Heart left ventricle (tissue), 16 donors: Measurements from ENCODE around the gene MYO3A. TPM values are rescaled to one million over a fixed set of nuclear protein-coding genes. Genes with fewer than 3 reads are reported as not detected.

Experiments
- ATAC-seq, 4 donors: fragments of 200-7000 bp; cut with Tn5 transposase; one replicate each; pipeline ENCODE4 v1.9.1; 2020 to 2022; ENCODE audit warnings: moderate library complexity in 4 of 4, mild to moderate bottlenecking in 3 of 4, moderate number of reproducible peaks in 1 of 4
- DNase-seq, 5 donors: peaks; one replicate each; pipeline ENCODE4 v3.0.0-alpha.2; 2020
- H3K27ac ChIP-seq, 12 donors: fragments of 200-600 bp; sonication (generic) in 4 of 12; one replicate each; pipeline versions ENCODE4 v1.5.0 to v1.8.0; 2016 to 2022; ENCODE audit warnings: mild to moderate bottlenecking in 2 of 12
- H3K27me3 ChIP-seq, 9 donors: fragments of 200-600 bp; sonication (generic) in 2 of 9; one replicate each; pipeline versions ENCODE4 v1.5.1 to v1.8.0; 2016 to 2022; ENCODE audit warnings: mild to moderate bottlenecking in 3 of 9
- H3K36me3 ChIP-seq, 9 donors: fragments of 200-600 bp; sonication (generic) in 2 of 9; one replicate each; pipeline versions ENCODE4 v1.5.0 to v1.8.0; 2018 to 2022; ENCODE audit warnings: mild to moderate bottlenecking in 2 of 9
- H3K4me1 ChIP-seq, 12 donors: fragments of 200-600 bp; sonication (generic) in 4 of 12; one replicate each; pipeline versions ENCODE4 v1.5.0 to v1.8.0; 2016 to 2022; ENCODE audit warnings: mild to moderate bottlenecking in 3 of 12
- H3K4me3 ChIP-seq, 12 donors: fragments of 200-600 bp; sonication (generic) in 4 of 12; one replicate each; pipeline versions ENCODE4 v1.5.0 to v1.8.0; 2017 to 2022; ENCODE audit warnings: mild to moderate bottlenecking in 9 of 12, moderate library complexity in 4 of 12
- H3K9me3 ChIP-seq, 12 donors: fragments of 200-600 bp; sonication (generic) in 4 of 12; one replicate each; pipeline versions ENCODE4 v1.5.0 to v1.8.0; 2016 to 2022; ENCODE audit warnings: mild to moderate bottlenecking in 1 of 12
- CTCF ChIP-seq, 12 donors: fragments of 200-600 bp; sonication (generic) in 4 of 12; IDR thresholded peaks; one replicate each; pipeline versions ENCODE4 v1.5.0 to v1.8.0; 2018 to 2022; ENCODE audit warnings: antibody characterized with exemption in 12 of 12, mild to moderate bottlenecking in 5 of 12
- POLR2A ChIP-seq, 2 donors: fragments of 450-650 bp; IDR thresholded peaks; one replicate each; pipeline ENCODE4 v1.6.1; 2017; ENCODE audit warnings: antibody characterized with exemption in 2 of 2, mild to moderate bottlenecking in 2 of 2, moderate library complexity in 2 of 2
- WGBS, 4 donors: extraction: QIAGEN DNeasy Blood & Tissue Kit in 2 of 4; methylation state at CpG; one replicate each; pipeline versions ENCODE4 v1.1.5 to v1.1.7; 2013 to 2018; 5-methylcytosine and 5-hydroxymethylcytosine counted together
- intact Hi-C, 10 donors: fragments of 100-400 bp; cut with DNase I; formaldehyde crosslinking; loops; one replicate each; pipeline versions ENCODE4 v1.11.1 to v1.14.2; 2022
- polyA plus RNA-seq, 2 donors: library from polyadenylated mRNA; stranded (reverse); fragments of 200-250 nt; gene quantifications; one replicate each; pipeline ENCODE4 v1.2.3, GENCODE V29; 2013
- total RNA-seq, 9 donors: library from RNA; depleted of rRNA in 2 of 9; stranded (reverse); fragments of >200 nt in 2 of 9; fragmentation: NEBNext Ultra II Directional in 3 of 9; extraction: Animal tissue kit (Norgen Biotek cat#: 25700) in 3 of 9; gene quantifications; one replicate each; pipeline versions ENCODE4 v1.1.0 to v1.2.4, GENCODE V29; 2016 to 2023
- donor health status: ischemic (EF 13 %, LVEDD 7.1; RV severe dilation, severe dysfunction).
- donor health status: healthy with polysubstance abuse.
- donor health status: DM: no; HTN: yes; CAD: no.
- donor health status: DM: no; HTN: no; CAD: no.
- donor health status: ischemic (EF 25% LVEDD 6.9; RV normal size, moderate dysfunction).
- donor health status: ischemic (EF 25% LVEDD 5.7; RV mildly dilated, moderate dysfunction).
- donor health status: healthy.
- donor health status: DM: yes; HTN: yes; CAD: no.
- donor health status: ischemic (EF 35%, LVEDD 5.7; RV mildly dilated, moderate dysfunction).
- donor health status: nonischemic (EF 11% LVEDD 7.7; RV severe dilation, severe dysfunction).
- donor health status: DM: yes; HTN: yes; CAD: no.
- donor health status: PGD.
- donor health status: ischemic (EF 29% LVEDD 5.4; RV normal size, mild dysfunction).
- donor health status: nonischemic (EF 23%, LVEDD 6.1; RV moderate dilation, normal function).

Gene MYO3A
- total and polyA plus RNA-seq, 11 donors, result 0.14 TPM; not detected in 10

GRCh38 chr10:26198119-26198518 is 264.1 kb downstream of the MYO3A start:
- H3K4me1 ChIP-seq, result no peaks in the 10 kb centered on the region
- no peaks in the 10 kb centered on the region for H3K27me3 ChIP-seq
- no peak overlapping the region for H3K27ac ChIP-seq
- no peaks in the 10 kb centered on the region for H3K36me3 ChIP-seq
- TF ChIP-seq CTCF (IDR thresholded peaks at IDR 0.05) (no peak), POLR2A (IDR thresholded peaks at IDR 0.05) (no peak)
- intact Hi-C loops, result no loop called here
- WGBS, 4 donors, result 67 to 75% (median 69%) methylated on average over 9 of the region's 9 CpGs
- ATAC-seq (no peak), DNase-seq (no peak)
- no peak overlapping the region for H3K4me3 ChIP-seq
- no peaks in the 10 kb centered on the region for H3K9me3 ChIP-seq

- ATAC-seq, result no peak
- intact Hi-C loops, result no loop called here
- Histone ChIP-seq H3K9me3 (no peaks in the 10 kb centered on the region), H3K4me1 (no peaks in the 10 kb centered on the region), H3K36me3 (no peaks in the 10 kb centered on the region), H3K27ac (no peak overlapping the region), H3K27me3 (no peaks in the 10 kb centered on the region), H3K4me3 (no peak overlapping the region)
- DNase-seq, result no peak
- 38 to 51% (median 50%) methylated on average over 4 of the region's 4 CpGs for WGBS, 4 donors
- TF ChIP-seq POLR2A (IDR thresholded peaks at IDR 0.05), result no peak
- TF ChIP-seq CTCF (IDR thresholded peaks at IDR 0.05), result no peak
These were observed 265.8 kb downstream of the MYO3A start for GRCh38 chr10:26199841-26200240.

- DNase-seq (no peak), ATAC-seq (no peak)
- Histone ChIP-seq H3K27me3 (peaks cover 0 to 13% (median 0%) of the 10 kb centered on the region in 9 donors), H3K4me3 (no peak overlapping the region), H3K27ac (no peak overlapping the region), H3K9me3 (peaks cover 0 to 11% (median 0%) of the 10 kb centered on the region in 12 donors), H3K4me1 (no peaks in the 10 kb centered on the region), H3K36me3 (no peaks in the 10 kb centered on the region)
- TF ChIP-seq CTCF (IDR thresholded peaks at IDR 0.05) (no peak), POLR2A (IDR thresholded peaks at IDR 0.05) (no peak)
- intact Hi-C loops, result no loop called here
- WGBS, 4 donors, result 56 to 78% (median 69%) methylated on average over 2 of the region's 2 CpGs
These were observed 271.2 kb downstream of the MYO3A start for GRCh38 chr10:26205223-26205622.

GRCh38 chr10:26211781-26212444 is 277.9 kb downstream of the MYO3A start:
- Histone ChIP-seq H3K27me3 (peaks cover 35 to 78% (median 61%) of the 10 kb centered on the region in 9 donors), H3K27ac (no peak overlapping the region), H3K36me3 (no peaks in the 10 kb centered on the region), H3K4me3 (no peak overlapping the region), H3K9me3 (peaks cover 0 to 11% (median 0%) of the 10 kb centered on the region in 12 donors), H3K4me1 (peaks cover 0 to 21% (median 6%) of the 10 kb centered on the region in 12 donors)
- 6 to 11% (median 9%) methylated on average over 25 to 37 of the region's 37 CpGs for WGBS, 4 donors
- DNase-seq (no peak), ATAC-seq (no peak)
- TF ChIP-seq CTCF (IDR thresholded peaks at IDR 0.05), result no peak
- TF ChIP-seq POLR2A (IDR thresholded peaks at IDR 0.05), result no peak
- intact Hi-C loops, result no loop called here
